ENCODE results near the gene HDAC4. TPM values are rescaled to one million over a fixed set of nuclear protein-coding genes. Genes with fewer than 3 reads are reported as not detected.

The HDAC4 gene
- total RNA-seq, 1 experiment from 2014 or later, result 47.6 TPM

- Histone ChIP-seq H3K27ac (ENCODE audit: low read depth, low read length) (peak overlapping the region; percentile 81), H3K27me3 (ENCODE audit: insufficient read depth, low read length) (no peaks in the 10 kb centered on the region), H3K9me3 (ENCODE audit: control insufficient read depth in 1 of 2, insufficient read depth in 1 of 2, low read depth in 1 of 2, low read length in 2 of 2) (no peaks in the 10 kb centered on the region), H3K4me1 (ENCODE audit: control insufficient read depth in 1 of 2, insufficient read depth in 2 of 2, low read length in 2 of 2) (peaks cover 55 to 74% of the 10 kb centered on the region in 2 experiments), H3K4me3 (replicated peaks in 1 of 2; ENCODE audit: low read depth in 1 of 2, low read length in 2 of 2) (peak overlapping the region in 1 of 2 experiments; percentile 24; a peak in 1 of 4 replicates), H4K20me1 (ENCODE audit: insufficient read depth) (no peaks in the 10 kb centered on the region), H2AFZ (ENCODE audit: low read depth, low read length, poor library complexity, severe bottlenecking) (no peak overlapping the region), H3K9ac (ENCODE audit: low read length) (peak overlapping the region; percentile 50), H3K36me3 (ENCODE audit: control insufficient read depth in 1 of 2, insufficient read depth in 2 of 2, low read length in 2 of 2) (no peaks in the 10 kb centered on the region), H3K9me2 (ENCODE audit: insufficient read depth) (no peaks in the 10 kb centered on the region), H3K4me2 (ENCODE audit: low read length) (peak overlapping the region; percentile 72), H3K79me2 (ENCODE audit: insufficient read depth, low read length) (peaks cover 71% of the 10 kb centered on the region)
- ATAC-seq, result no peak
- CTCF ChIA-PET, result interaction anchor here (1.2 kb wide), 1 partner anchor 9 kb away, joined by 3 read pairs; no protein-coding TSS in a partner anchor
- RAD21 ChIA-PET (ENCODE audit: low non-redundant PET in 1 of 2, low total read pairs in 2 of 2, uncharacterized antibody in 2 of 2, unreplicated experiment in 2 of 2), result no interaction called here
- TF ChIP-seq SIN3A (IDR thresholded peaks at IDR 0.05; ENCODE audit: low read depth) (no peak), ELF1 (IDR thresholded peaks at IDR 0.05; ENCODE audit: borderline replicate concordance, low read depth) (no peak), EZH2 (IDR thresholded peaks at IDR 0.05) (no peak), ZFX (IDR thresholded peaks at IDR 0.05) (no peak), SP1 (IDR thresholded peaks at IDR 0.05; ENCODE audit: low read depth) (no peak), CEBPB (IDR thresholded peaks at IDR 0.05; ENCODE audit: low read depth) (no peak), ZBTB33 (IDR thresholded peaks at IDR 0.05; ENCODE audit: extremely low read depth, insufficient replicate concordance, low read length) (no peak), ZNF274 (IDR thresholded peaks at IDR 0.05; ENCODE audit: low read depth, low read length) (no peak), SRF (IDR thresholded peaks at IDR 0.05; ENCODE audit: low read depth) (no peak), POLR2A (IDR thresholded peaks at IDR 0.05; ENCODE audit: borderline replicate concordance, extremely low read depth, insufficient read depth, insufficient read length) (no peak), EZH2phosphoT487 (IDR thresholded peaks at IDR 0.05; ENCODE audit: borderline replicate concordance) (no peak), FOSL1 (IDR thresholded peaks at IDR 0.05; ENCODE audit: low read depth) (no peak), RAD21 (IDR thresholded peaks at IDR 0.05; ENCODE audit: low read depth) (no peak), MAX (IDR thresholded peaks at IDR 0.05) (no peak), POLR2AphosphoS5 (IDR thresholded peaks at IDR 0.05; ENCODE audit: low read depth, low read length) (no peak), TCF7L2 (IDR thresholded peaks at IDR 0.05; ENCODE audit: borderline replicate concordance, extremely low read depth, insufficient read depth, insufficient read length) (no peak), ATF3 (IDR thresholded peaks at IDR 0.05) (no peak)
- POLR2A ChIA-PET, result interaction anchor here (0.9 to 1.8 kb wide), 2 partner anchors 16 to 18 kb away, joined by 3 to 4 read pairs; no protein-coding TSS in a partner anchor
- intact Hi-C loops (cut with micrococcal nuclease), result loop anchor here (5.0 kb wide), 4 partner anchors 131 to 726 kb away; no protein-coding TSS in a partner anchor
- no TSS peak for BruUV-seq (replicated peaks)
- DNase-seq (ENCODE audit: low read depth, low spot score), result no peak
These were observed 135.0 kb downstream of the HDAC4 start for GRCh38 chr2:239265681-239266433.
